PC-9 (cell line): ENCODE measurements around the gene GEMIN8. TPM values are rescaled to one million over a fixed set of nuclear protein-coding genes. Genes with fewer than 3 reads are reported as not detected.

Experiments
- Bru-seq: library from RNA; stranded (reverse); fragments of 400-500 nt; gene quantifications from one replicate; lab custom pipeline; 2021; lab: Mats Ljungman, UMichigan
- BruChase-seq, 2 experiments: library from RNA; stranded (reverse); fragments of 400-500 nt; gene quantifications; one replicate each; lab custom pipeline; 2021; lab: Mats Ljungman, UMichigan
- BruUV-seq: library from RNA; stranded (reverse); fragments of 400-500 nt; replicated peaks from 2 replicates; lab custom pipeline; 2021; lab: Mats Ljungman, UMichigan
- CTCF ChIA-PET: fragments of 300-600 bp; sonication (Branson Sonifier 250); formaldehyde crosslinking; loops from one replicate; lab custom pipeline; 2022; ENCODE audit warnings: antibody characterized with exemption; lab: Charles Lee
- POLR2A ChIA-PET: fragments of 300-600 bp; sonication (Branson Sonifier 250); formaldehyde crosslinking; loops from one replicate; lab custom pipeline; 2022; ENCODE audit warnings: antibody characterized with exemption; ENCODE audit not compliant: unreplicated experiment; lab: Charles Lee
- DNase-seq, 2 experiments: peaks; one replicate each; pipeline versions ENCODE4 v3.0.0 to v3.0.0-alpha.2; 2015 to 2022; ENCODE audit warnings: mixed read lengths in 1 of 2
- H2AFZ ChIP-seq: fragments of 200-600 bp; sonication (generic); 2 replicates; pipeline ENCODE4 v1.8.1; 2017; ENCODE audit warnings: antibody characterized with exemption
- H3F3A ChIP-seq: fragments of 200-600 bp; sonication (generic); 2 replicates; pipeline ENCODE4 v1.8.1; 2017; ENCODE audit warnings: antibody characterized with exemption, mild to moderate bottlenecking, low read depth; ENCODE audit not compliant: insufficient read depth
- H3K27ac ChIP-seq: fragments of 200-600 bp; sonication (generic); 2 replicates; pipeline ENCODE4 v1.6.1; 2016; ENCODE audit warnings: mixed run types
- H3K27me3 ChIP-seq: fragments of 200-600 bp; sonication (generic); 2 replicates; pipeline ENCODE4 v1.6.1; 2016; ENCODE audit warnings: low read depth, mixed run types; ENCODE audit not compliant: insufficient read depth
- H3K36me3 ChIP-seq: fragments of 200-600 bp; sonication (generic); 2 replicates; pipeline ENCODE4 v1.6.1; 2016; ENCODE audit warnings: low read depth, mixed run types
- H3K4me1 ChIP-seq: fragments of 200-600 bp; sonication (generic); replicated peaks from 2 replicates; pipeline ENCODE4 v1.6.1; 2016; ENCODE audit warnings: mixed run types; ENCODE audit not compliant: insufficient read depth
- H3K4me2 ChIP-seq: fragments of 200-600 bp; sonication (generic); 2 replicates; pipeline ENCODE4 v1.6.1; 2017; ENCODE audit warnings: mixed run types
- H3K4me3 ChIP-seq: fragments of 200-600 bp; sonication (generic); 2 replicates; pipeline ENCODE4 v1.6.1; 2016; ENCODE audit warnings: mixed run types
- H3K79me2 ChIP-seq: fragments of 200-600 bp; sonication (generic); 2 replicates; pipeline ENCODE4 v1.6.1; 2017; ENCODE audit warnings: low read depth, mixed run types
- H3K9me2 ChIP-seq: fragments of 200-600 bp; sonication (generic); 2 replicates; pipeline ENCODE4 v1.8.1; 2017; ENCODE audit warnings: mild to moderate bottlenecking; ENCODE audit not compliant: insufficient read depth
- H3K9me3 ChIP-seq: fragments of 200-600 bp; sonication (generic); 2 replicates; pipeline ENCODE4 v1.8.1; 2016; ENCODE audit warnings: low read depth; ENCODE audit not compliant: insufficient read depth
- H4K20me1 ChIP-seq: fragments of 200-600 bp; sonication (generic); 2 replicates; pipeline ENCODE4 v1.8.1; 2017; ENCODE audit not compliant: insufficient read depth
- EZH2 ChIP-seq: fragments of 200-600 bp; sonication (generic); IDR thresholded peaks from 2 replicates; pipeline ENCODE4 v1.8.0; 2017; ENCODE audit warnings: antibody characterized with exemption, low read depth
- intact Hi-C: fragments of 100-400 bp; cut with micrococcal nuclease; formaldehyde crosslinking; loops from one replicate; pipeline ENCODE4 v1.10.0; 2022; ENCODE audit not compliant: unreplicated experiment
- long read RNA-seq: library from polyadenylated mRNA; stranded (forward); transcript quantifications from one replicate; pipeline ENCODE4 v2.0.0, GENCODE V29; 2022
- total RNA-seq: library from RNA; stranded (reverse); gene quantifications from 2 replicates; pipeline ENCODE4 v1.2.3, GENCODE V29; 2021
- TF ChIP-seq, protein P1 (sequence below): fragments of 200-600 bp; sonication (generic); conservative IDR thresholded peaks from 2 replicates; pipeline ENCODE4 v1.6.1; 2017; ENCODE audit warnings: mixed run types, antibody characterized with exemption, mild to moderate bottlenecking, moderate library complexity

GEMIN8 gene, protein sequence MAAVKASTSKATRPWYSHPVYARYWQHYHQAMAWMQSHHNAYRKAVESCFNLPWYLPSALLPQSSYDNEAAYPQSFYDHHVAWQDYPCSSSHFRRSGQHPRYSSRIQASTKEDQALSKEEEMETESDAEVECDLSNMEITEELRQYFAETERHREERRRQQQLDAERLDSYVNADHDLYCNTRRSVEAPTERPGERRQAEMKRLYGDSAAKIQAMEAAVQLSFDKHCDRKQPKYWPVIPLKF
- 17.1 and 18.8 TPM in 2 replicates for total RNA-seq
- Bru-seq, nascent RNA: percentile 60 among the genes with signal in this experiment
- BruChase-seq, experiment 1, labeled RNA remaining after a 2-hour chase: percentile 73 among the genes with signal in this experiment
- BruChase-seq, experiment 2, labeled RNA remaining after a 6-hour chase: percentile 64 among the genes with signal in this experiment
- long read RNA-seq, transcript GEMIN8-203 (4 exons, 1,119 nt): major isoform, 15 of 36 reads
- long read RNA-seq, partial matches to known transcripts: 14 of 36 reads
- long read RNA-seq, other reads (novel, unspliced or antisense): 7 of 36 reads

DNA sequence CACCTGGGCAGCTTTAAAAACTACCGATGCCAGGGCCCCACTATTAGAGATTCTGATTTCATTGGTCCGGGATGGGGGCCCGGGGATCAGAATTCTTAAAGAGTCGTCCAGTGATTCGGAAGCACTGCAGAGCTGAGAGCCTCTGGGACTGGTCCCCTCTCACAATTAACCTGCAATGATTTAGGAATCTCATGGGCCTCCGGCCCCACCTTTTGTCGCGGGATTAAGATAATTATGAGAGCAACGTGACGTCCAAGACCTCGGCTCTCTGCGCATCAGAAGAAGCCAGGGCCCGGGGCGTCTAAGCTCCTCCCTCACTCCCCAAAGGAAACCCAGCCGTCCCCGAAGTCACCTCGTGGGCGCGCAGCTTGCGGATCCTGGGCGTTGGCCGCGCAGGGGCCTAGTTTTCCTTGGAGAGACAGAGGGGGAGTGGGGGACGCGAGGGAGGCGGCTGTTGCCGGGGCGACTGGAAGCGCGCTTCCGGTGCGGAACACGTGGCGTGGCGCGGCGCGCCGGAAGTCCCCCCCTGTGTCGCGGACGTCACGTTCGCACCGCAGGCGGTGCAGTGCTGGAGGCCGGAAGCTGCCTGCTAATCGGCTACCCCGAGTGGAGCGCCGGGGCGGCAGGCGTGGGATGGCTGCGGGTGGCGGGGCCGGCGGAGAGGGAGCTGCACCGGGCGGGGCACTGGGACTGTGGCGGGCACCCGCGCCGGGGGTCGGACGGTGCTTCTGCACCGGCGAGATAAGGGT lies at the start of gene GEMIN8:
GEMIN8 (minus strand) TSS at position 468 of the 749 bp plus-strand sequence. CDS start 8,414 bp downstream, outside the sequence.
- ChIA-PET CTCF (interaction anchor here (0.9 kb wide), 1 partner anchor 523 kb away, joined by 3 read pairs; no protein-coding TSS in a partner anchor), POLR2A (interaction anchor here (0.6 kb wide), 1 partner anchor 344 kb away, joined by 7 read pairs; no protein-coding TSS in a partner anchor)
- Histone ChIP-seq H3K4me3 (peak within 1 kb of the TSS; percentile 70), H3K27ac (peak within 1 kb of the TSS; percentile 77), H4K20me1 (no peaks in the 10 kb centered on the region), H3K27me3 (no peaks in the 10 kb centered on the region), H2AFZ (peak within 1 kb of the TSS; percentile 91), H3K36me3 (no peaks in the 10 kb centered on the region), H3K9me2 (no peaks in the 10 kb centered on the region), H3F3A (peaks cover 5% of the 10 kb centered on the region; the same call in 1 of the 2 replicates), H3K4me1 (peaks cover 30% of the 10 kb centered on the region), H3K79me2 (peaks cover 12% of the 10 kb centered on the region; the same call in 1 of the 2 replicates), H3K9me3 (no peaks in the 10 kb centered on the region), H3K4me2 (peak within 1 kb of the TSS; percentile 87)
- intact Hi-C loops: loop anchor here (1.0 to 5.0 kb wide), 3 partner anchors 279 to 1217 kb away; partner anchors contain the start of gene TCEANC
- TF ChIP-seq, protein P1, sequence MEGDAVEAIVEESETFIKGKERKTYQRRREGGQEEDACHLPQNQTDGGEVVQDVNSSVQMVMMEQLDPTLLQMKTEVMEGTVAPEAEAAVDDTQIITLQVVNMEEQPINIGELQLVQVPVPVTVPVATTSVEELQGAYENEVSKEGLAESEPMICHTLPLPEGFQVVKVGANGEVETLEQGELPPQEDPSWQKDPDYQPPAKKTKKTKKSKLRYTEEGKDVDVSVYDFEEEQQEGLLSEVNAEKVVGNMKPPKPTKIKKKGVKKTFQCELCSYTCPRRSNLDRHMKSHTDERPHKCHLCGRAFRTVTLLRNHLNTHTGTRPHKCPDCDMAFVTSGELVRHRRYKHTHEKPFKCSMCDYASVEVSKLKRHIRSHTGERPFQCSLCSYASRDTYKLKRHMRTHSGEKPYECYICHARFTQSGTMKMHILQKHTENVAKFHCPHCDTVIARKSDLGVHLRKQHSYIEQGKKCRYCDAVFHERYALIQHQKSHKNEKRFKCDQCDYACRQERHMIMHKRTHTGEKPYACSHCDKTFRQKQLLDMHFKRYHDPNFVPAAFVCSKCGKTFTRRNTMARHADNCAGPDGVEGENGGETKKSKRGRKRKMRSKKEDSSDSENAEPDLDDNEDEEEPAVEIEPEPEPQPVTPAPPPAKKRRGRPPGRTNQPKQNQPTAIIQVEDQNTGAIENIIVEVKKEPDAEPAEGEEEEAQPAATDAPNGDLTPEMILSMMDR: no peak
- peak; percentile 81 to 84 for DNase-seq
- BruUV-seq: no TSS peak

DNA sequence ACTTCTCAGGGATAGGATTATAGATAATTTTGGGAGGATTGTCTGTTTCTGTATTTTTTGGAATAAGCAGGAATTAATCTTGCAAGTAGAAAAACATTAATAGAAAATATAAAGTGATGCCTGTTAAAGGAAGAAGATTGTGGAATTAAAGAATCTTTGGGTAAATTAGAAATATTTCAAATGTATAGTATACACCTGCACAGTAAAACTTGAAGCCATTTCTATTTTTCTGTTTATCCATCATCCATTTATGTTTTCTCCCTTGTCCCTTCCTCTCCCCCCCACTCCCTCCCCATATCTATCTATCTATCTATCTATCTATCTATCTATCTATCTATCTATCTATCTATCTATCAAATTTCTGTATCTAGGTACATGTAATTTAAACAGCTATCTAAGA lies 46.9 kb upstream of the GEMIN8 start:
- no peak overlapping the region for H3K27ac ChIP-seq
- no peaks in the 10 kb centered on the region for H3K27me3 ChIP-seq
- no peak for TF ChIP-seq EZH2
- TF ChIP-seq, protein P1: no peak
- H3K79me2 ChIP-seq: no peaks in the 10 kb centered on the region
- H3K9me3 ChIP-seq: no peaks in the 10 kb centered on the region
- no peaks in the 10 kb centered on the region for H4K20me1 ChIP-seq
- no peak overlapping the region for H3K4me3 ChIP-seq
- DNase-seq: no peak
- H3F3A ChIP-seq: no peaks in the 10 kb centered on the region
- ChIA-PET POLR2A (no interaction called here), CTCF (no interaction called here)
- BruUV-seq: no TSS peak
- intact Hi-C loops: no loop called here
- no peak overlapping the region for H3K4me2 ChIP-seq
- no peaks in the 10 kb centered on the region for H3K4me1 ChIP-seq
- H3K36me3 ChIP-seq: no peaks in the 10 kb centered on the region
- H2AFZ ChIP-seq: no peak overlapping the region
- no peaks in the 10 kb centered on the region for H3K9me2 ChIP-seq

DNA sequence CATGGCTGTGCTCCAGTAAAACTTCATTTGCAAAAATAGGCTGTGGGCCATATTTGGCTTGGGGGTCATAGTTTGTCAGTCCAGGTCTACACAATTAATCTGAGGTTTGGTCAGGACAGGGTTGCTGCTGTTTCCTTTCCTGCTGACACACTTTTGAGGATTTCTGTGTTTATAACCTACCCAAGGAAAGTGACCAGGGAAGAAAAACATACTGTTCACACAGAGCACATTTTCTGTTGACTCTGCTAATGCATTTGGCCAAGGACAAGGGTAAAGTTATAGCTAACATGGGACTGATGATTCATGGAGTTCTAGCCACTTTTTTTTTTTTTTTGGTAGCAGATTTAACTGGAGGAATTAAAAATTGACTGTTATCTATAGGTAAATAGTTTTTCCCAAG lies 43.9 kb upstream of the GEMIN8 start:
- no peaks in the 10 kb centered on the region for H4K20me1 ChIP-seq
- no peak overlapping the region for H3K27ac ChIP-seq
- no peaks in the 10 kb centered on the region for H3K4me1 ChIP-seq
- H3K4me3 ChIP-seq: no peak overlapping the region
- H3K9me3 ChIP-seq: no peaks in the 10 kb centered on the region
- H3K4me2 ChIP-seq: no peak overlapping the region
- TF ChIP-seq, protein P1: no peak
- TF ChIP-seq EZH2: no peak
- H2AFZ ChIP-seq: no peak overlapping the region
- intact Hi-C loops: no loop called here
- ChIA-PET CTCF (no interaction called here), POLR2A (no interaction called here)
- BruUV-seq: no TSS peak
- no peaks in the 10 kb centered on the region for H3K9me2 ChIP-seq
- H3K79me2 ChIP-seq: no peaks in the 10 kb centered on the region
- H3K36me3 ChIP-seq: no peaks in the 10 kb centered on the region
- no peaks in the 10 kb centered on the region for H3F3A ChIP-seq
- H3K27me3 ChIP-seq: no peaks in the 10 kb centered on the region
- no peak for DNase-seq
